ENCODE measurements around the gene NEAT1.

NEAT1 gene

DNA sequence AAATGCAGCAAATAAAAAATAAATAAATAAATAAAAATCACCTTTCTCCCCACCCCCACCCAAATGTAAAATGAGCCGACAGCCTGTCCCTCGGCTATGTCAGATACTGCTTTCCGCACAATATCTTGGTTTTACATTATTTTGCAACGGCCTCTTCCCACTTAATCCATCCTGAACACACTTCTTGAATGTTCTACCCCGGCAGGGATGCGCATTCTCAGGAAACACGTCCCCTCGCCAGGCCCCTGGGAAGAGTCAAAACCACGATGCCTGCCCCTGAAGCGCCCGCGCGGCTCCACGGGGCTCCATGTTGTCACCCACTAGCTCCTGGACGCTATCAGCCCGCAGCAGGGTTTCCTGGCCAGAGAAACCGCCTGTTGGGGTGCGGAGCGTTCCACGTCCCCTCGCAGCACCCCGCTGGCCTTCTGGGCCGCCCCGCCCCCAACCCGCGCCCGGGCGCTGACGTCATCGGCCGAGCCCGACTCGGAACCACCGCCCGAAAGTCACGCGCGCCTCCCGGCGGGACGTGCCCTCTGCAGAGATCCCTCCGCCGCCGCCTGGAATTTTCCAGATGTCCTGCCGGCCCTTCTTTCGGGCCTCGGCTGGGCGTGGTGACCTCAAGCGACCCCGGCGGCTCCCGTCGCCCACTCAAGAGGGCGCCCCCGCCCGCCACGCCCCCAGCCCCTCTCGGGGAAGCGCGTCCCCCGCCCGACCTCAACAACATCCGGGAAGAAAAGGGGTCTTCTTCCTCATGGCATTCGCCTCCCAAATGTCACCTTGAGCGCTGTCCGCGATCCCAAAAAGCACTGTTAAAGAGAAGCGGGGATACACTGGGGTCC is 585 bp upstream of the NEAT1 start:
- peak overlapping the region; percentile 100 for H3K27ac ChIP-seq

DNA sequence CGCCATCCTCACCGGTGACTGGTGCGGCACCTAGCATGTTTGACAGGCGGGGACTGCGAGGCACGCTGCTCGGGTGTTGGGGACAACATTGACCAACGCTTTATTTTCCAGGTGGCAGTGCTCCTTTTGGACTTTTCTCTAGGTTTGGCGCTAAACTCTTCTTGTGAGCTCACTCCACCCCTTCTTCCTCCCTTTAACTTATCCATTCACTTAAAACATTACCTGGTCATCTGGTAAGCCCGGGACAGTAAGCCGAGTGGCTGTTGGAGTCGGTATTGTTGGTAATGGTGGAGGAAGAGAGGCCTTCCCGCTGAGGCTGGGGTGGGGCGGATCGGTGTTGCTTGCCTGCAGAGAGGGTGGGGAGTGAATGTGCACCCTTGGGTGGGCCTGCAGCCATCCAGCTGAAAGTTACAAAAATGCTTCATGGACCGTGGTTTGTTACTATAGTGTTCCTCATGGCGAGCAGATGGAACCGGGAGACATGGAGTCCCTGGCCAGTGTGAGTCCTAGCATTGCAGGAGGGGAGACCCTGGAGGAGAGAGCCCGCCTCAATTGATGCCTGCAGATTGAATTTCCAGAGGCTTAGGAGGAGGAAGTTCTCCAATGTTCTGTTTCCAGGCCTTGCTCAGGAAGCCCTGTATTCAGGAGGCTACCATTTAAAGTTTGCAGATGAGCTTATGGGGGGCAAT is 1.1 kb downstream of the NEAT1 start:
- TF ChIP-seq, protein P1, sequence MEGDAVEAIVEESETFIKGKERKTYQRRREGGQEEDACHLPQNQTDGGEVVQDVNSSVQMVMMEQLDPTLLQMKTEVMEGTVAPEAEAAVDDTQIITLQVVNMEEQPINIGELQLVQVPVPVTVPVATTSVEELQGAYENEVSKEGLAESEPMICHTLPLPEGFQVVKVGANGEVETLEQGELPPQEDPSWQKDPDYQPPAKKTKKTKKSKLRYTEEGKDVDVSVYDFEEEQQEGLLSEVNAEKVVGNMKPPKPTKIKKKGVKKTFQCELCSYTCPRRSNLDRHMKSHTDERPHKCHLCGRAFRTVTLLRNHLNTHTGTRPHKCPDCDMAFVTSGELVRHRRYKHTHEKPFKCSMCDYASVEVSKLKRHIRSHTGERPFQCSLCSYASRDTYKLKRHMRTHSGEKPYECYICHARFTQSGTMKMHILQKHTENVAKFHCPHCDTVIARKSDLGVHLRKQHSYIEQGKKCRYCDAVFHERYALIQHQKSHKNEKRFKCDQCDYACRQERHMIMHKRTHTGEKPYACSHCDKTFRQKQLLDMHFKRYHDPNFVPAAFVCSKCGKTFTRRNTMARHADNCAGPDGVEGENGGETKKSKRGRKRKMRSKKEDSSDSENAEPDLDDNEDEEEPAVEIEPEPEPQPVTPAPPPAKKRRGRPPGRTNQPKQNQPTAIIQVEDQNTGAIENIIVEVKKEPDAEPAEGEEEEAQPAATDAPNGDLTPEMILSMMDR (conservative IDR thresholded peaks at IDR 0.05): no peak
- peak overlapping the region; percentile 100 for H3K27ac ChIP-seq

More for the DNA sequence above, 585 bp upstream of the NEAT1 start:
- TF ChIP-seq, protein P1 (conservative IDR thresholded peaks at IDR 0.05): no peak; the same call in 1 of the 2 replicates

DNA sequence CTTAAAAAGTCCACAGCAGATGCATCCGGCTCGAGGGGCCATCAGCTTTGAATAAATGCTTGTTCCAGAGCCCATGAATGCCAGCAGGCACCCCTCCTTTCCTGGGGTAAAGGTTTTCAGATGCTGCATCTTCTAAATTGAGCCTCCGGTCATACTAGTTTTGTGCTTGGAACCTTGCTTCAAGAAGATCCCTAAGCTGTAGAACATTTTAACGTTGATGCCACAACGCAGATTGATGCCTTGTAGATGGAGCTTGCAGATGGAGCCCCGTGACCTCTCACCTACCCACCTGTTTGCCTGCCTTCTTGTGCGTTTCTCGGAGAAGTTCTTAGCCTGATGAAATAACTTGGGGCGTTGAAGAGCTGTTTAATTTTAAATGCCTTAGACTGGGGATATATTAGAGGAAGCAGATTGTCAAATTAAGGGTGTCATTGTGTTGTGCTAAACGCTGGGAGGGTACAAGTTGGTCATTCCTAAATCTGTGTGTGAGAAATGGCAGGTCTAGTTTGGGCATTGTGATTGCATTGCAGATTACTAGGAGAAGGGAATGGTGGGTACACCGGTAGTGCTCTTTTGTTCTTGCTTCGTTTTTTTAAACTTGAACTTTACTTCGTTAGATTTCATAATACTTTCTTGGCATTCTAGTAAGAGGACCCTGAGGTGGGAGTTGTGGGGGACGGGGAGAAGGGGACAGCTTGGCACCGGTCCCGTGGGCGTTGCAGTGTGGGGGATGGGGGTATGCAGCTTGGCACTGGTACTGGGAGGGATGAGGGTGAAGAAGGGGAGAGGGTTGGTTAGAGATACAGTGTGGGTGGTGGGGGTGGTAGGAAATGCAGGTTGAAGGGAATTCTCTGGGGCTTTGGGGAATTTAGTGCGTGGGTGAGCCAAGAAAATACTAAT is 1.9 kb downstream of the NEAT1 start:
- H3K27ac ChIP-seq: peak overlapping the region; percentile 100
- TF ChIP-seq, protein P1 (conservative IDR thresholded peaks at IDR 0.05): no peak

DNA sequence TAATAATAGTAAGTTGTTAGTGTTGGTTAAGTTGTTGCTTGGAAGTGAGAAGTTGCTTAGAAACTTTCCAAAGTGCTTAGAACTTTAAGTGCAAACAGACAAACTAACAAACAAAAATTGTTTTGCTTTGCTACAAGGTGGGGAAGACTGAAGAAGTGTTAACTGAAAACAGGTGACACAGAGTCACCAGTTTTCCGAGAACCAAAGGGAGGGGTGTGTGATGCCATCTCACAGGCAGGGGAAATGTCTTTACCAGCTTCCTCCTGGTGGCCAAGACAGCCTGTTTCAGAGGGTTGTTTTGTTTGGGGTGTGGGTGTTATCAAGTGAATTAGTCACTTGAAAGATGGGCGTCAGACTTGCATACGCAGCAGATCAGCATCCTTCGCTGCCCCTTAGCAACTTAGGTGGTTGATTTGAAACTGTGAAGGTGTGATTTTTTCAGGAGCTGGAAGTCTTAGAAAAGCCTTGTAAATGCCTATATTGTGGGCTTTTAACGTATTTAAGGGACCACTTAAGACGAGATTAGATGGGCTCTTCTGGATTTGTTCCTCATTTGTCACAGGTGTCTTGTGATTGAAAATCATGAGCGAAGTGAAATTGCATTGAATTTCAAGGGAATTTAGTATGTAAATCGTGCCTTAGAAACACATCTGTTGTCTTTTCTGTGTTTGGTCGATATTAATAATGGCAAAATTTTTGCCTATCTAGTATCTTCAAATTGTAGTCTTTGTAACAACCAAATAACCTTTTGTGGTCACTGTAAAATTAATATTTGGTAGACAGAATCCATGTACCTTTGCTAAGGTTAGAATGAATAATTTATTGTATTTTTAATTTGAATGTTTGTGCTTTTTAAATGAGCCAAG is 2.7 kb downstream of the NEAT1 start:
- TF ChIP-seq, protein P1 (conservative IDR thresholded peaks at IDR 0.05): no peak
- H3K27ac ChIP-seq: peak overlapping the region; percentile 100

DNA sequence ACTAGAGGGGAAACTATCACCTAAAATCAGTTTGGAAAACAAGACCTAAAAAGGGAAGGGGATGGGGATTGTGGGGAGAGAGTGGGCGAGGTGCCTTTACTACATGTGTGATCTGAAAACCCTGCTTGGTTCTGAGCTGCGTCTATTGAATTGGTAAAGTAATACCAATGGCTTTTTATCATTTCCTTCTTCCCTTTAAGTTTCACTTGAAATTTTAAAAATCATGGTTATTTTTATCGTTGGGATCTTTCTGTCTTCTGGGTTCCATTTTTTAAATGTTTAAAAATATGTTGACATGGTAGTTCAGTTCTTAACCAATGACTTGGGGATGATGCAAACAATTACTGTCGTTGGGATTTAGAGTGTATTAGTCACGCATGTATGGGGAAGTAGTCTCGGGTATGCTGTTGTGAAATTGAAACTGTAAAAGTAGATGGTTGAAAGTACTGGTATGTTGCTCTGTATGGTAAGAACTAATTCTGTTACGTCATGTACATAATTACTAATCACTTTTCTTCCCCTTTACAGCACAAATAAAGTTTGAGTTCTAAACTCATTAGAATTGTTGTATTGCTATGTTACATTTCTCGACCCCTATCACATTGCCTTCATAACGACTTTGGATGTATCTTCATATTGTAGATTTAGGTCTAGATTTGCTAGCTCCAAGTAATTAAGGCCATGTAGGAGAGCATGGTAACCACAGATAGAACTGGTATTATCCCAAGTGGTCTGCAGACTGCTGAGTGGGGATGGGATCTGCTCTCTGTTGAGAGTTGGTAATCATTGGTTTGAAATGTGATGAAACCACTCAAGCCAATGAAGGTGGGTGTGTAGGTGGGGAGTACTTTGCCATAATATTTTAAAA is 3.6 kb downstream of the NEAT1 start:
- TF ChIP-seq, protein P1 (conservative IDR thresholded peaks at IDR 0.05): no peak
- H3K27ac ChIP-seq: peak overlapping the region; percentile 100
